ENCODE results near the gene STAB2. TPM values are rescaled to one million over a fixed set of nuclear protein-coding genes. Genes with fewer than 3 reads are reported as not detected.

Gene STAB2
- polyA plus RNA-seq, 3 donors, result not detected

DNA sequence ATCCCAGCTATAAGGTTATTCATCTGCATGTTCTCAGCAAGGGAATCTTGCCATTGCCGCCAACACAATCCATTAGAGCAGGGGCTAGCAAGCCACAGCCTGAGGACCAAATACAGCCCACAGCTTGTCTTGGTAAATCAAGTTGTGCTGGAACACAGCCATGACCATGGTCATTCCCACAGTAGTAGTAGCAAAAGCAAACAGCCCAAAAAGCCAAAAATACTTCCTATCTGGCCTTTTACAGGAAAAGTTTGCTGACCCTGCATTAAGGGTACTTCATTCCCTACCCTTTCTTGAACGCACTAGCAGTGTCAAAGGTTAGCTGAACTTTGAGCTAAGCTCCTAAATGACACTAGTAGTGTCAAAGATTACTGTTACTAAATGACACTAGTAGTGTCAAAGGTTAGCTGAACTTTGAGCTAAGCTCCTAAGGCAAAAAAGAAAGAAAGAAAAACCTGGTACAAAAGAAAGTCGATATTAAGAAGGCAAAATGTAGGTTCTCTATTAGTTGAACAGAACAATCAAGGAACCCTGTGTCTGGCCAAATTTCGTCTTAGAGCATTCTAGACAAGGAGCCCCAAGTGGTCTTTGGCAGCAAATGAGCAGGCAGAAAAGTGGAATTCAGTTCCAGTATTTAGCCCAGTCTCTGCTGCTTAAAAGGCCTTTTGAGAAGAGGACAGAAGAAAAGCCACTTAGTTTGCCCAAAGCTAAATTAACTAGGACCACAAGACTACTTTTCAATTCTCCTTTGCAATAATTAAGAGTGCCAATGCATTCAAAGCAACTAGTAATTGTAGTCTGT lies 186.2 kb downstream of the STAB2 start:
- Histone ChIP-seq H3K27ac (ENCODE audit: low read depth in 1 of 2, low read length in 2 of 2) (no peak overlapping the region), H2AFZ (ENCODE audit: insufficient read depth, low read depth, low read length, poor library complexity, severe bottlenecking) (no peak overlapping the region), H3K36me3 (replicated peaks in 1 of 2; ENCODE audit: control insufficient read depth in 1 of 2, insufficient read depth in 2 of 2, low read length in 2 of 2) (peaks cover 0 to 18% of the 10 kb centered on the region in 2 donors), H3K4me3 (replicated peaks in 1 of 3; ENCODE audit: low read depth in 2 of 3, low read length in 3 of 3) (no peak overlapping the region), H3K4me2 (replicated peaks; ENCODE audit: extremely low read depth, low read length, poor library complexity, severe bottlenecking) (no peak overlapping the region), H3K9ac (ENCODE audit: insufficient read depth, low read length, poor library complexity, severe bottlenecking) (no peak overlapping the region), H3K79me2 (ENCODE audit: insufficient read depth, low read length) (no peaks in the 10 kb centered on the region), H4K20me1 (ENCODE audit: insufficient read depth, low read length) (no peaks in the 10 kb centered on the region), H3K4me1 (ENCODE audit: control insufficient read depth in 1 of 2, insufficient read depth in 2 of 2, low read length in 2 of 2) (no peaks in the 10 kb centered on the region), H3K9me3 (replicated peaks in 1 of 2; ENCODE audit: control insufficient read depth in 1 of 2, insufficient read depth in 1 of 2, low read length in 2 of 2) (no peaks in the 10 kb centered on the region), H3K27me3 (ENCODE audit: control insufficient read depth in 2 of 2, insufficient read depth in 2 of 2, low read length in 2 of 2) (no peaks in the 10 kb centered on the region)
- intact Hi-C loops (cut with micrococcal nuclease), result loop anchor here (5.0 kb wide), 2 partner anchors 94 to 339 kb away; no protein-coding TSS in a partner anchor
- WGBS (ENCODE audit: insufficient coverage), result 100% methylated on average over 2 of the region's 4 CpGs
- Mint-ChIP-seq H3K4me3 (no peak overlapping the region), H3K4me1 (peaks cover 6% of the 10 kb centered on the region), H3K27me3 (ENCODE audit: low read depth in 3 of 3) (no peaks in the 10 kb centered on the region), H3K36me3 (peaks cover 19 to 34% of the 10 kb centered on the region in 2 donors), H3K9me3 (no peaks in the 10 kb centered on the region), H3K27ac (peak overlapping the region in 1 of 7 donors; percentile 18)
- TF ChIP-seq, protein P1, sequence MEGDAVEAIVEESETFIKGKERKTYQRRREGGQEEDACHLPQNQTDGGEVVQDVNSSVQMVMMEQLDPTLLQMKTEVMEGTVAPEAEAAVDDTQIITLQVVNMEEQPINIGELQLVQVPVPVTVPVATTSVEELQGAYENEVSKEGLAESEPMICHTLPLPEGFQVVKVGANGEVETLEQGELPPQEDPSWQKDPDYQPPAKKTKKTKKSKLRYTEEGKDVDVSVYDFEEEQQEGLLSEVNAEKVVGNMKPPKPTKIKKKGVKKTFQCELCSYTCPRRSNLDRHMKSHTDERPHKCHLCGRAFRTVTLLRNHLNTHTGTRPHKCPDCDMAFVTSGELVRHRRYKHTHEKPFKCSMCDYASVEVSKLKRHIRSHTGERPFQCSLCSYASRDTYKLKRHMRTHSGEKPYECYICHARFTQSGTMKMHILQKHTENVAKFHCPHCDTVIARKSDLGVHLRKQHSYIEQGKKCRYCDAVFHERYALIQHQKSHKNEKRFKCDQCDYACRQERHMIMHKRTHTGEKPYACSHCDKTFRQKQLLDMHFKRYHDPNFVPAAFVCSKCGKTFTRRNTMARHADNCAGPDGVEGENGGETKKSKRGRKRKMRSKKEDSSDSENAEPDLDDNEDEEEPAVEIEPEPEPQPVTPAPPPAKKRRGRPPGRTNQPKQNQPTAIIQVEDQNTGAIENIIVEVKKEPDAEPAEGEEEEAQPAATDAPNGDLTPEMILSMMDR (IDR thresholded peaks at IDR 0.05), result no peak
- DNase-seq, result no peak

DNA sequence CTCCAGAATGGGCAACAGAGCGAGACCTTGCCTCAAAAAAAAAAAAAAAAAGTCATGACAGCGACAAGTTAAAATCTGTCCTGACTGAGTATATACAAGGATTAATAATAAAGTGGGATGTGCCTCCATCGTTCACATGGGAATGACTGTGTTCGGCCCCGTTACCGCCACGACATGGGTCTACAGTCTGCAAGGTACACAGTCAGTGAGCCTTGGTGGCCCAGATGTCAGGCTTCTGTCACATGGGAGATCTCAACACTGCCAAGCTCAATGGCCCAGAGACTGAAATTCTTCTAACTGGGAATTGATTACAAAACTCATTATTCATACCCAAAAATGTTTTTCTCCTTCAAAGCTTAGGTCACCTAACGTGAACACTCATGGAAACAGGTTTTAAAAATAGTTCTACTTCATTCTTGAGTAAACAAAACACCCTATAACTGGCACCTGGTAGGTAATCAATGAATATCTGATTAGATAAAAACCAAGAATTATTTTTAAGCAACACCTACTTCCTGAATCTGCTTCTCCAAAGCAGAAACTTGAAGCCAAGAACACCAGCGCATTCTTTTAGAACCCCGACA lies 188.0 kb downstream of the STAB2 start:
- H3K36me3 ChIP-seq (replicated peaks in 1 of 2; ENCODE audit: control insufficient read depth in 1 of 2, insufficient read depth in 2 of 2, low read length in 2 of 2), result peaks cover 12 to 35% of the 10 kb centered on the region in 2 donors
- H3K4me2 ChIP-seq (replicated peaks; ENCODE audit: extremely low read depth, low read length, poor library complexity, severe bottlenecking), result no peak overlapping the region
- H3K4me3 Mint-ChIP-seq, result no peak overlapping the region
- whole genome bisulfite sequencing (ENCODE audit: insufficient coverage), result 97% methylated on average over 6 of the region's 10 CpGs
- no peak overlapping the region for H3K9ac ChIP-seq (ENCODE audit: insufficient read depth, low read length, poor library complexity, severe bottlenecking)
- DNase-seq, result no peak
- H3K9me3 Mint-ChIP-seq, result no peaks in the 10 kb centered on the region
- intact Hi-C loops (cut with micrococcal nuclease), result loop anchor here (5.0 kb wide), 2 partner anchors 92 to 337 kb away; no protein-coding TSS in a partner anchor
- H3K27ac ChIP-seq (ENCODE audit: low read depth in 1 of 2, low read length in 2 of 2), result no peak overlapping the region
- H3K36me3 Mint-ChIP-seq, result peaks cover 28 to 51% of the 10 kb centered on the region in 2 donors
- TF ChIP-seq, protein P1 (IDR thresholded peaks at IDR 0.05), result no peak
- H3K9me3 ChIP-seq (replicated peaks in 1 of 2; ENCODE audit: control insufficient read depth in 1 of 2, insufficient read depth in 1 of 2, low read length in 2 of 2), result no peaks in the 10 kb centered on the region
- no peaks in the 10 kb centered on the region for H3K4me1 ChIP-seq (ENCODE audit: control insufficient read depth in 1 of 2, insufficient read depth in 2 of 2, low read length in 2 of 2)
- no peaks in the 10 kb centered on the region for H3K4me1 Mint-ChIP-seq
- H3K27me3 ChIP-seq (ENCODE audit: control insufficient read depth in 2 of 2, insufficient read depth in 2 of 2, low read length in 2 of 2), result no peaks in the 10 kb centered on the region
- no peak overlapping the region for H3K4me3 ChIP-seq (replicated peaks in 1 of 3; ENCODE audit: low read depth in 2 of 3, low read length in 3 of 3)
- no peaks in the 10 kb centered on the region for H3K79me2 ChIP-seq (ENCODE audit: insufficient read depth, low read length)
- no peak overlapping the region for H3K27ac Mint-ChIP-seq
- H3K27me3 Mint-ChIP-seq (ENCODE audit: low read depth in 3 of 3), result no peaks in the 10 kb centered on the region
- no peaks in the 10 kb centered on the region for H4K20me1 ChIP-seq (ENCODE audit: insufficient read depth, low read length)
- H2AFZ ChIP-seq (ENCODE audit: insufficient read depth, low read depth, low read length, poor library complexity, severe bottlenecking), result no peak overlapping the region

All from CD14-positive monocyte (primary cell).